ENCODE measurements around the gene KIAA0040.

DNA sequence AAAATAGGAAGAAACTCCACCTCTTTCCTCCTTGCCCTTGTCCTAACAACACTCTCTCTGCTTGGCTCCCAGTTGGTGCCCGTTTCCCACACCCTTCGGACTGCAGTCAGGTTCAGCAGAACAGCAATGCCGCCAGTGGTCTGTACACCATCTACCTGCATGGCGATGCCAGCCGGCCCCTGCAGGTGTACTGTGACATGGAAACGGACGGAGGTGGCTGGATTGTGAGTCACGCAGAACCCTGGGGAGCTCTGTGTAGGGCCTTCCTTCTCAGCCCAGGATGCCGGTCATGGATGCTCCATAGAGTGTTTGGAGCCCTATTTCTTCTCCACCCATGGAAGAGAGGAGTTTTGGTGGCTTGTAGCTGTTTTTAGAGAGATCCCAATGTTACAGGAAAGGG is 64.1 kb downstream of the KIAA0040 start:
- no peak for TF ChIP-seq POLR2A (IDR thresholded peaks at IDR 0.05; ENCODE audit: borderline replicate concordance, extremely low read depth, insufficient read depth, insufficient read length)
- TF ChIP-seq RAD21 (IDR thresholded peaks at IDR 0.05; ENCODE audit: low read depth): no peak
- TF ChIP-seq EZH2 (IDR thresholded peaks at IDR 0.05): no peak

Data from HCT116 (cell line).